ENCODE results near the gene LEF1.

Gene LEF1

GRCh38 chr4:108024085-108024877, 144.5 kb downstream of the LEF1 start:
- no peak for ATAC-seq
- TF ChIP-seq ZNF8 (CRISPR knock-in tag; IDR thresholded peaks at IDR 0.05) (no peak), ZFP30 (CRISPR knock-in tag; IDR thresholded peaks at IDR 0.05) (no peak), SNAI2 (CRISPR knock-in tag; IDR thresholded peaks at IDR 0.05) (no peak), ZFP3 (CRISPR knock-in tag; IDR thresholded peaks at IDR 0.05) (no peak), BACH2 (CRISPR knock-in tag; IDR thresholded peaks at IDR 0.05; ENCODE audit: borderline replicate concordance) (no peak), CSRNP3 (CRISPR knock-in tag; IDR thresholded peaks at IDR 0.05) (no peak), ARNTL (CRISPR knock-in tag; IDR thresholded peaks at IDR 0.05; ENCODE audit: borderline replicate concordance, low read depth) (no peak), ZC3H10 (CRISPR knock-in tag; IDR thresholded peaks at IDR 0.05) (no peak), ZNF70 (CRISPR knock-in tag; IDR thresholded peaks at IDR 0.05) (no peak), TOX (CRISPR knock-in tag; IDR thresholded peaks at IDR 0.05; ENCODE audit: borderline replicate concordance) (no peak), GLIS3 (CRISPR knock-in tag; IDR thresholded peaks at IDR 0.05) (no peak)

GRCh38 chr4:108018884-108019187, 149.9 kb downstream of the LEF1 start:
- TF ChIP-seq PPARA (CRISPR knock-in tag; IDR thresholded peaks at IDR 0.05; ENCODE audit: borderline replicate concordance) = no peak
- no peak for TF ChIP-seq ZFP30 (CRISPR knock-in tag; IDR thresholded peaks at IDR 0.05)
- TF ChIP-seq TCF4 (CRISPR knock-in tag; IDR thresholded peaks at IDR 0.05; ENCODE audit: borderline replicate concordance) = no peak
- TF ChIP-seq TSHZ2 (CRISPR knock-in tag; IDR thresholded peaks at IDR 0.05) = no peak
- no peak for TF ChIP-seq GLIS3 (CRISPR knock-in tag; IDR thresholded peaks at IDR 0.05)
- TF ChIP-seq PATZ1 (CRISPR knock-in tag; IDR thresholded peaks at IDR 0.05; ENCODE audit: borderline replicate concordance) = no peak
- TF ChIP-seq ARNTL (CRISPR knock-in tag; IDR thresholded peaks at IDR 0.05; ENCODE audit: borderline replicate concordance, low read depth) = no peak
- TF ChIP-seq ESRRG (CRISPR knock-in tag; IDR thresholded peaks at IDR 0.05) = no peak
- TF ChIP-seq ZC3H10 (CRISPR knock-in tag; IDR thresholded peaks at IDR 0.05) = no peak
- no peak for TF ChIP-seq OSR1 (CRISPR knock-in tag; IDR thresholded peaks at IDR 0.05)
- TF ChIP-seq ZNF565 (CRISPR knock-in tag; conservative IDR thresholded peaks at IDR 0.05; ENCODE audit: low read depth) = no peak
- TF ChIP-seq ZNF70 (CRISPR knock-in tag; IDR thresholded peaks at IDR 0.05) = no peak
- TF ChIP-seq RARB (CRISPR knock-in tag; IDR thresholded peaks at IDR 0.05) = no peak
- no peak for ATAC-seq

GRCh38 chr4:108018040-108018883, 150.5 kb downstream of the LEF1 start:
- ATAC-seq = peak; percentile 95

More at GRCh38 chr4:108018040-108018883, 150.5 kb downstream of the LEF1 start:
- TF ChIP-seq ISL1 (CRISPR knock-in tag; IDR thresholded peaks at IDR 0.05) (no peak), TOX (CRISPR knock-in tag; IDR thresholded peaks at IDR 0.05; ENCODE audit: borderline replicate concordance) (no peak), ZNF70 (CRISPR knock-in tag; IDR thresholded peaks at IDR 0.05) (no peak), CSRNP3 (CRISPR knock-in tag; IDR thresholded peaks at IDR 0.05) (no peak)

Measured in SK-N-SH treated with all-trans-retinoic acid at 6 μM for 48 hours (cell line).